ENCODE results near the gene PTPN6. TPM values are rescaled to one million over a fixed set of nuclear protein-coding genes. Genes with fewer than 3 reads are reported as not detected.

Gene PTPN6
- total and polyA plus RNA-seq, 10 of the 15 experiments (the other 5 are each of a cell fraction or from before 2014, with no cell fraction given): 229 to 457 (median 370) TPM

GRCh38 chr12:6904280-6905276, 46.6 kb upstream of the PTPN6 start, which contains the start of gene LRRC23 (continued):
- TF ChIP-seq ZBTB4 (CRISPR knock-in tag; IDR thresholded peaks at IDR 0.05) (no peak), HDGF (IDR thresholded peaks at IDR 0.05) (peak; percentile 74), BCL11A (IDR thresholded peaks at IDR 0.05; ENCODE audit: low read depth, low read length) (no peak), HSF1 (IDR thresholded peaks at IDR 0.05; ENCODE audit: low read depth, low read length) (no peak), POLR2AphosphoS5 (IDR thresholded peaks at IDR 0.05; ENCODE audit: low read length) (peak; percentile 41; the same call in 1 of the 2 replicates), MAX (IDR thresholded peaks at IDR 0.05; ENCODE audit: low read depth, low read length) (no peak), ATF3 (IDR thresholded peaks at IDR 0.05; ENCODE audit: borderline replicate concordance, extremely low read depth, low read depth, low read length) (no peak), USF2 (IDR thresholded peaks at IDR 0.05; ENCODE audit: borderline replicate concordance, low read depth, low read length) (no peak), GABPA (IDR thresholded peaks at IDR 0.05; ENCODE audit: low read depth) (no peak), EP300 (IDR thresholded peaks at IDR 0.05; ENCODE audit: borderline replicate concordance in 1 of 2, control insufficient read depth in 1 of 2, low read depth in 2 of 2, low read length in 2 of 2) (peak in 1 of 2 experiments; percentile 38; a peak in 1 of 4 replicates), EED (IDR thresholded peaks at IDR 0.05; ENCODE audit: low read depth) (no peak), SMARCA5 (IDR thresholded peaks at IDR 0.05) (no peak), KDM1A (IDR thresholded peaks at IDR 0.05; ENCODE audit: borderline replicate concordance) (no peak), IRF5 (IDR thresholded peaks at IDR 0.05; ENCODE audit: borderline replicate concordance) (no peak), JUND (IDR thresholded peaks at IDR 0.05; ENCODE audit: low read depth, low read length) (peak; percentile 81), CHD4 (IDR thresholded peaks at IDR 0.05) (no peak), RELB (IDR thresholded peaks at IDR 0.05; ENCODE audit: low read depth) (peak; percentile 86; the same call in 1 of the 2 replicates), TAF1 (IDR thresholded peaks at IDR 0.05; ENCODE audit: borderline replicate concordance, low read depth, low read length) (peak; percentile 35; the same call in 1 of the 2 replicates)

Data from GM12878 (cell line).